Thoracic aorta (tissue), 2 donors: ENCODE measurements around the gene LRRFIP1. TPM values are rescaled to one million over a fixed set of nuclear protein-coding genes. Genes with fewer than 3 reads are reported as not detected.
A peak's percentile ranks its signal among the peaks of the same experiment; 100 is the strongest.
"Not testable (repeated sequence)": the region's sequence is repeated elsewhere in the genome, so short reads cannot be mapped to it uniquely, and the experiment has no call there.

Experiments
- ATAC-seq: fragments of 150-250 bp; one replicate; pipeline ENCODE4 v1.8.0; 2017; ENCODE audit warnings: low read depth; ENCODE audit not compliant: insufficient number of reproducible peaks, low FRiP score
- DNase-seq: peaks from one replicate; pipeline ENCODE4 v3.0.0-alpha.2; 2020; ENCODE audit warnings: low spot score
- H3K27ac ChIP-seq, 2 donors: fragments of 200-600 bp; sonication (generic); 1 replicate in 1 of 2; 2 replicates in 1 of 2; pipeline ENCODE4 v1.5.1; 2016; ENCODE audit warnings: mild to moderate bottlenecking in 2 of 2, moderate library complexity in 2 of 2
- H3K27me3 ChIP-seq: fragments of 200-600 bp; sonication (generic); replicated peaks from 2 replicates; pipeline ENCODE4 v1.6.0; 2016; ENCODE audit warnings: mild to moderate bottlenecking; ENCODE audit not compliant: insufficient read depth
- H3K36me3 ChIP-seq: fragments of 200-600 bp; sonication (generic); one replicate; pipeline ENCODE4 v1.5.1; 2016
- H3K4me1 ChIP-seq, 2 donors: fragments of 200-600 bp; sonication (generic); 1 replicate in 1 of 2; 2 replicates in 1 of 2; pipeline versions ENCODE4 v1.5.1 to v1.6.0; 2016; ENCODE audit warnings: low read depth in 2 of 2, mild to moderate bottlenecking in 1 of 2; ENCODE audit not compliant: control insufficient read depth in 1 of 2
- H3K4me3 ChIP-seq: fragments of 200-600 bp; sonication (generic); 2 replicates; pipeline ENCODE4 v1.5.1; 2016; ENCODE audit warnings: mild to moderate bottlenecking
- H3K9me3 ChIP-seq: fragments of 200-600 bp; sonication (generic); 2 replicates; pipeline ENCODE4 v1.5.1; 2016
- CTCF ChIP-seq: fragments of 200-600 bp; sonication (generic); IDR thresholded peaks from one replicate; pipeline ENCODE4 v1.5.1; 2019; ENCODE audit warnings: antibody characterized with exemption
- total RNA-seq, 2 donors: library from RNA; depleted of rRNA; stranded (reverse); fragments of >200 nt; gene quantifications; one replicate each; pipeline versions ENCODE4 v1.1.0 to v1.2.3, GENCODE V29; 2016

The LRRFIP1 gene
- total RNA-seq, 2 donors from 2014 or later: 196 to 244 TPM

GRCh38 chr2:237591141-237591881 lies 36.1 kb upstream of the LRRFIP1 start:
- no peaks in the 10 kb centered on the region for H3K27me3 ChIP-seq
- H3K27ac ChIP-seq: peak overlapping the region; percentile 10 to 45
- ATAC-seq (no peak), DNase-seq (no peak)
- no peak for TF ChIP-seq CTCF
- H3K9me3 ChIP-seq: no peaks in the 10 kb centered on the region
- H3K4me3 ChIP-seq: peak overlapping the region; percentile 30
- H3K4me1 ChIP-seq: peaks cover 20 to 52% of the 10 kb centered on the region in 2 donors
- H3K36me3 ChIP-seq: no peaks in the 10 kb centered on the region

- no peak for TF ChIP-seq CTCF
- H3K27me3 ChIP-seq: no peaks in the 10 kb centered on the region
- no peaks in the 10 kb centered on the region for H3K9me3 ChIP-seq
- ATAC-seq (no peak), DNase-seq (no peak)
- no peak overlapping the region for H3K4me3 ChIP-seq
- no peaks in the 10 kb centered on the region for H3K36me3 ChIP-seq
- H3K27ac ChIP-seq: no peak overlapping the region
- H3K4me1 ChIP-seq: peaks cover 20 to 52% of the 10 kb centered on the region in 2 donors
Observed at GRCh38 chr2:237592425-237592980, 34.9 kb upstream of the LRRFIP1 start.

- no peak for TF ChIP-seq CTCF
- DNase-seq: no peak
- Histone ChIP-seq H3K4me1 (peaks cover 20 to 52% of the 10 kb centered on the region in 2 donors), H3K9me3 (no peaks in the 10 kb centered on the region), H3K4me3 (no peak overlapping the region), H3K27me3 (no peaks in the 10 kb centered on the region), H3K36me3 (no peaks in the 10 kb centered on the region), H3K27ac (peak overlapping the region; percentile 86 to 93)
- no peak for ATAC-seq
Observed at GRCh38 chr2:237593036-237593435, 34.4 kb upstream of the LRRFIP1 start.

- Histone ChIP-seq H3K4me1 (peaks cover 20 to 58% of the 10 kb centered on the region in 2 donors), H3K36me3 (no peaks in the 10 kb centered on the region), H3K27ac (peak overlapping the region; percentile 86 to 93), H3K4me3 (no peak overlapping the region), H3K9me3 (no peaks in the 10 kb centered on the region), H3K27me3 (no peaks in the 10 kb centered on the region)
- ATAC-seq: no peak
- no peak for TF ChIP-seq CTCF
- no peak for DNase-seq
Observed at GRCh38 chr2:237593596-237594320, 33.6 kb upstream of the LRRFIP1 start.

GRCh38 chr2:237594514-237594871 lies 32.9 kb upstream of the LRRFIP1 start:
- Histone ChIP-seq H3K27me3 (no peaks in the 10 kb centered on the region), H3K9me3 (no peaks in the 10 kb centered on the region), H3K4me1 (peaks cover 23 to 65% of the 10 kb centered on the region in 2 donors), H3K27ac (peak overlapping the region; percentile 86 to 93), H3K36me3 (no peaks in the 10 kb centered on the region), H3K4me3 (peak overlapping the region; percentile 31)
- TF ChIP-seq CTCF: no peak
- DNase-seq (no peak), ATAC-seq (peak; percentile 47)

GRCh38 chr2:237595829-237596519 lies 31.4 kb upstream of the LRRFIP1 start:
- H3K4me1 ChIP-seq: peaks cover 22 to 68% of the 10 kb centered on the region in 2 donors
- not testable (repeated sequence) for H3K27me3 ChIP-seq, H3K4me3 ChIP-seq, DNase-seq, H3K9me3 ChIP-seq, H3K36me3 ChIP-seq, ATAC-seq
- peak overlapping the region; percentile 86 to 93 for H3K27ac ChIP-seq
